ENCODE measurements around the gene NTN5.

The NTN5 gene

DNA sequence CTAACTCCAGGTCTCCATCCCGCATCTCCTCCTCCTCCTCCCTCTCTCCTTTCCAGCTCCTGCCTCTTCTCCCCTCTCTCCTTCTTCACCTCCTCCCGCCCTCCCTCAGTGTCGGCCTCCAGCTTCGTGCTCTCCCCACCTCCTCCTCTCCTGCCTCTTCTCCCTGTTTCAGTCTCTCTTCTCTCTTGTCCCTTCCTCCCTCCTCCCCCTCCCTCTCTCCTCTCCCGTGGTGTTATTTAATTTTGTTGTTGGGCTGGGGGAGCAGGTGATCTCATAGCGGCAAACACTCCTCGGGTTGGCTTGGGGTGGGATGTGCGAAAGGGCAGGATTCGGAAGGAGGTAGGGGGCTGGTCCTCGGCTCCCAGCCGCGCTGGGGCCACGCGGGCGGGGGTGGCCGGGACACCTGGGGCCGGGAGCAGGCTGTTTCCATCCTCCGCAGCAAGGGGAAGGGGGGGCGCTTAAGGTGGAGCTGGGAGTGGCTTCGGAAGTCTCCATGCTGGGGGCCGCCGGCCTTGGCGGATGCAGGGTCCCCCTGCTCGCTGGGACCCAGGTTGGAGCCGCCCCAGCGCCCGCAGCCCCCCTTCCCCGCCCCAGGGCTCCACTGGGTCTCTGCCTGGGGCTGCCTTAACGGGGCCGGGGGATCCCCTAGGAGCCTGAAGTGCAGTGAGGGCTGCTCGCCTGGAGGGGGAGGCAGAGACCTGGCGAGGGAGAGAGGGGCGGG lies 26.7 kb downstream of the NTN5 start, which contains the start of gene CA11:
CA11 (minus strand) TSS at position 187 of the 721 bp plus-strand sequence. CDS start 555 bp downstream, outside the sequence.
- TF ChIP-seq, protein P1, sequence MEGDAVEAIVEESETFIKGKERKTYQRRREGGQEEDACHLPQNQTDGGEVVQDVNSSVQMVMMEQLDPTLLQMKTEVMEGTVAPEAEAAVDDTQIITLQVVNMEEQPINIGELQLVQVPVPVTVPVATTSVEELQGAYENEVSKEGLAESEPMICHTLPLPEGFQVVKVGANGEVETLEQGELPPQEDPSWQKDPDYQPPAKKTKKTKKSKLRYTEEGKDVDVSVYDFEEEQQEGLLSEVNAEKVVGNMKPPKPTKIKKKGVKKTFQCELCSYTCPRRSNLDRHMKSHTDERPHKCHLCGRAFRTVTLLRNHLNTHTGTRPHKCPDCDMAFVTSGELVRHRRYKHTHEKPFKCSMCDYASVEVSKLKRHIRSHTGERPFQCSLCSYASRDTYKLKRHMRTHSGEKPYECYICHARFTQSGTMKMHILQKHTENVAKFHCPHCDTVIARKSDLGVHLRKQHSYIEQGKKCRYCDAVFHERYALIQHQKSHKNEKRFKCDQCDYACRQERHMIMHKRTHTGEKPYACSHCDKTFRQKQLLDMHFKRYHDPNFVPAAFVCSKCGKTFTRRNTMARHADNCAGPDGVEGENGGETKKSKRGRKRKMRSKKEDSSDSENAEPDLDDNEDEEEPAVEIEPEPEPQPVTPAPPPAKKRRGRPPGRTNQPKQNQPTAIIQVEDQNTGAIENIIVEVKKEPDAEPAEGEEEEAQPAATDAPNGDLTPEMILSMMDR (IDR thresholded peaks at IDR 0.05; ENCODE audit: control extremely low read depth, extremely low read depth, low read depth, missing control alignments): peak; percentile 98
- ChIA-PET POLR2A (interaction anchor here (0.6 to 1.0 kb wide), 2 partner anchors 27 to 38 kb away, joined by 5 read pairs; partner anchors contain the start of genes RPL18 and SPHK2), CTCF (interaction anchor here (0.6 to 3.1 kb wide), 26 partner anchors 9 to 324 kb away, joined by 3 to 23 read pairs (median 4); partner anchors contain the start of genes DBP and HSD17B14)
- DNase-seq (ENCODE audit: extremely low spot score): peak; percentile 93

DNA sequence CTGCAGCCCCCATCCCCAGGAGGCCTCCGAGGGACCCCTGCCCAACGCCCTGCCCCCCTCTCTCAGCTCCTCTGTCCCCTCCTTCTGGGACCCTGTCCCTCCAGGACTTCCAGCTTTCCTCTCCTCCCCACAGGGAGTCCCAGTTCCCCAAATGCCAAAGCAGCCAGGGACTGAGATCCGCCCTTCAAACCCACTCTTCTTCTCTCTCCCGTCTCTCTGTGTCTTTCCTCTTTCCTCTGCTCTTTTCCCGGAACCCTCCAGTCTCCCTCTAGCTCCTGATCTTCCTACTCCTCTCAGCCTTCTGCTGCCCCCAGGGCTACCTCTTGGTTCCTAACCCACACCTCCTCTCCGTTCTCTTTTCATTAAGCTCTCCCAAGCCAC lies 27.2 kb downstream of the NTN5 start:
- no peak for DNase-seq (ENCODE audit: extremely low spot score)
- TF ChIP-seq, protein P1 (IDR thresholded peaks at IDR 0.05; ENCODE audit: control extremely low read depth, extremely low read depth, low read depth, missing control alignments): no peak
- CTCF ChIA-PET: interaction anchor here (0.7 to 3.1 kb wide), 27 partner anchors 10 to 325 kb away, joined by 3 to 23 read pairs (median 4); partner anchors contain the start of gene HSD17B14
- POLR2A ChIA-PET: interaction anchor here (1.0 kb wide), 1 partner anchor 27 kb away, joined by 5 read pairs; the partner anchor contains the start of genes RPL18 and SPHK2

DNA sequence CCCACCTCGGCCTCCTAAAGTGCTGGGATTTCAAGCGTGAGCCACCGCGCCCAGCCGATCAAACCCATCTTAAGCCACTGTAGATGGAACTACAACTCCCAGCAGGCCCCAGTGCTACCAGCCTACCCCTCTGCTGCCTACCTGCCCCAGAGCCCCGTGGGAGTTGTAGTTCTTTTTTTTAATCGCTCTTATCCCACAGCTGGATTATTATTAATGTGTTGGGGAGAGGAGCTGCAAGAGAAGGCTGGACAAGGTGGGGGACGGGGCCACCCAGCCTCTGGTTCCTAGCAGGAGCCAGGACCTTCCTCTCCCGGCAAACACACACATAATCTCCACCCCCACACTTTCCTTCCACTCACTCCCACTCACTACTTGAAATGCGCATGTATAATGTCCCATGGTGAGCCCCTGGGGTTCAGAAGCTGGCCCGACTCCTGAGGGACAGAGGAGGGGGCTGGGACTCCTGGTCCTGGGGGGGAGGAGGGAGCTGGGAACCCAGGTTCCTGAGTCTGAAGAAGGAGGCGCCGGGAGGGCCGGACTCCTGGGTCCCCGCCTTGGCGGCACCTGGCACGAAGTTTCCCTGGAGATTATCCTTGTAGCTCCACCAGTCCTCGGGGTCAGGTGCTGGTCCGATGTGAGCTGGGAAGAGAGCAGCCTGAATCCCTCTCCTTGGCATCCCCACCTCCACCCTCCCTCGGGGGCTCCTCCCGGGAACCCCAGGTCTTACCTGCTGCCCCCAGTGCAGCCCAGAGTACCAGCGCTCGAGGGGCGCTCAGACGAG lies 27.8 kb downstream of the NTN5 start:
- POLR2A ChIA-PET: no interaction called here
- peak; percentile 77 for DNase-seq (ENCODE audit: extremely low spot score)

DNA sequence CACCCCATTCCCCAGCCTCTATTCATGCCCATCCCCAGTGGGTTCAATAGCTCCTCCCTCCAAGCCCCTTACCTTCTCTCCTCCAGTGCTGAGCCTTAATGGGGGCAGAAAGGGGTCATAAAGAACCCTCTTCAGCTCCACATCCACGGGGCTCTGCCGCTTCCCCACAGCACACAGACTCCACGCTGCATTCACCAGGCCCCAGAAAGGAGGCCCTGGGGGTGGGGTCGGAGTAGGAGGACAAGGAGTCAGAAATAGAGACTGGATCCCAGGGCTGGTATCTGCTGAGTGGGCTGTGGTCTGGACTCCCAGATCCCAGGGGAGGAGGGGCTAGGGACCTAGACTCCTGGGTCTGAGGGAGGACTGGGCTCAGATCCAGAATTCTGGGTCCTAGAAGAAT lies 28.5 kb downstream of the NTN5 start:
- POLR2A ChIA-PET: no interaction called here
- CTCF ChIA-PET: interaction anchor here (1.9 to 3.1 kb wide), 2 partner anchors 55 to 198 kb away, joined by 4 to 20 read pairs; no protein-coding TSS in a partner anchor
- TF ChIP-seq, protein P1 (IDR thresholded peaks at IDR 0.05; ENCODE audit: control extremely low read depth, extremely low read depth, low read depth, missing control alignments): no peak
- no peak for DNase-seq (ENCODE audit: extremely low spot score)

More for the DNA sequence above, 27.8 kb downstream of the NTN5 start:
- CTCF ChIA-PET: interaction anchor here (0.7 to 3.1 kb wide), 24 partner anchors 11 to 326 kb away, joined by 3 to 23 read pairs (median 4); partner anchors contain the start of gene HSD17B14
- TF ChIP-seq, protein P1 (IDR thresholded peaks at IDR 0.05; ENCODE audit: control extremely low read depth, extremely low read depth, low read depth, missing control alignments): no peak

DNA sequence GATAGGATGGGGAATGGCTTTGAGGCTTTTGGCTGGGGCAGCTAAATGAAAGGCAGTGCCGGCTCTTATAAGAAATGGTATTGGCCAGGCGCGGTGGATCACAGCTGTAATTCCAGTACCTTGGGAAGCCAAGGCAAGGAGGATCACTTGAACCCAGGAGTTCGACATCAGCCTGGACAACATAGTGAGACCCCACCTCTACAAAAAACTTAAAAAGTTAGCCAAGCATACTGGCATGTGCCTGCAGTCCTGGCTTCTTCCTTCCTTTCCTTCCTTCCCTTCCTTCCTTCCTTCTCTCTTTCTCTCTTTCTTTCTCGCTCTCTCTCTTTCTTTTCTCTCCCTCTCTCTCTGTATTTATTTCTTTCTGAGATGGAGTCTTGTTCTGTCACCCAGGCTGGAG lies 30.0 kb downstream of the NTN5 start:
- TF ChIP-seq, protein P1 (IDR thresholded peaks at IDR 0.05; ENCODE audit: control extremely low read depth, extremely low read depth, low read depth, missing control alignments): no peak
- ChIA-PET CTCF (no interaction called here), POLR2A (no interaction called here)
- no peak for DNase-seq (ENCODE audit: extremely low spot score)

DNA sequence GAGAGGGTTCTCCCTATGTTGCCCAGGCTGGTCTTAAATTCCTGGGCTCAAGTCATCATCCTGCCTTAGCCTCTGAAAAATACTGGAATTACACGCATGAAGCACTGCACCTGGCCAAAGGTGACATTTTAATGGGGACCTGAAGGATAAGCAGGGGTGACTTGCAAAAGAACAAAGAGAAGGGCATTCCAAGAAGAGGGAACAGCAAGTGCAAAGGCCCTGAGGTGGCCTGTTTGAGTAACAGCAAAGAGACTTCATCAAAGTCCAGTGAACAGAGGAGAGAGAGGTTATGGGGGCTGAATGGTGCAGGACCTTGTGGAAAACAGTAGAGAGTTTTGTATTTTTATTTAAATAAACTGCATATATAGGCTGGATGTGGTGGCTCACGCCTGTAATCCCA lies 31.0 kb downstream of the NTN5 start:
- TF ChIP-seq, protein P1 (IDR thresholded peaks at IDR 0.05; ENCODE audit: control extremely low read depth, extremely low read depth, low read depth, missing control alignments): no peak
- ChIA-PET CTCF (no interaction called here), POLR2A (interaction anchor here (0.6 kb wide), 1 partner anchor 276 kb away, joined by 3 read pairs; no protein-coding TSS in a partner anchor)
- no peak for DNase-seq (ENCODE audit: extremely low spot score)
